GM10847 (cell line): ENCODE results near the gene HSPA14.

ENCODE experiments used
- POLR2A ChIP-seq: IDR thresholded peaks from 2 replicates; pipeline ENCODE4 v1.6.1; 2011; ENCODE audit not compliant: insufficient read length; ENCODE audit errors: extremely low read depth

HSPA14 gene

GRCh38 chr10:14911801-14912200 lies 73.7 kb downstream of the HSPA14 start:
- no peak for TF ChIP-seq POLR2A

GRCh38 chr10:14916600-14916999 lies 78.5 kb downstream of the HSPA14 start:
- no peak for TF ChIP-seq POLR2A

DNA sequence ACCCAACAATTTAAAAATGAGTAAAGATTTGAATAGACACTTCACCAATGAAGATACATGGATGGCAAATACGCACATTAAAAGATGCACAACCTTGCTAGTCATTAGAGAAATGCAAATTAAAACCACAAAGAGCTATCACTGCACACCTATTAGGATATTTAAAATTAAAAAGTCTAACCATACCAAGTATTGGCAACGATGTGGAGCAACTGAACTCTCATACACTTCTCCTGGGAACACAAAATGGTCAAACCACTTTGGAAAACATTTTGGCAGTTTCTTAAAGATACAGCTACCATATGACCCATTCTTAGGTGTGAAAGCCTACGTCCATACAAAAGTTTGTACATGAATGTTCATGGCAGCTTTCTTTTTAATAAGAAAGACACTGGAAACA lies 79.7 kb downstream of the HSPA14 start:
- TF ChIP-seq POLR2A = no peak

- TF ChIP-seq POLR2A = no peak
Measured at GRCh38 chr10:14918964-14919363, 80.9 kb downstream of the HSPA14 start.
